ENCODE measurements around the gene DNAJC30. TPM values are rescaled to one million over a fixed set of nuclear protein-coding genes. Genes with fewer than 3 reads are reported as not detected.
A peak's percentile ranks its signal among the peaks of the same experiment; 100 is the strongest.

The DNAJC30 gene
- total RNA-seq, 1 experiment from 2014 or later: 2.5 TPM

DNA sequence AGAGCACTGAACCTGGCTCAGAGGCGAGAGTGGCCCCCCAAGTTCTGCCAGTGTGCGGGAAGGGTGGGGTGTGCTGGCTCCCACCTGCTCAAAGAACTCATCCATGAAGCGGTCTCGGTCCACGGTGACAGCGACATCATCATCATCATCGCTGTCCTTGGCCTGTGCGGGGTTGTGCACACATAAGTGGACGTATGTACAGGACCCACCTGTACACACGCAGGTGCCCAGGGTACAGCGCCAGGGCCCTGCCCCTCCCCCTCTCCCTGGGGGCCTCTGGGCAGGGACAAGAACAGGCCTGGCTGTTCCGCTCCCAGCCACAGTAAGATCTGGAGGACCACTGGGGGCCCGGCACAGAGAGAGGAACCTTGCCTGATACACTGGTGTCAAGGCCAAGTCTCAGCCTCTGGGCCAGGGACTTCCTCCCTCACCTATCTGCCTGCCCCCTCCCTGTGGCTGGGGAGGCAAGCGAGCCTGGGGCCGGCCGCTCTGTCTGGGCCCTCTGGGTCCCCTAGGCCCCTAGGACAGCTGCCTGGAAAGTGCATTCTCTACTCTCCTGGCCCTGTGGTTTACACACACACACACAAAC lies 25.8 kb upstream of the DNAJC30 start:
- DNase-seq (ENCODE audit: low spot score): no peak

DNA sequence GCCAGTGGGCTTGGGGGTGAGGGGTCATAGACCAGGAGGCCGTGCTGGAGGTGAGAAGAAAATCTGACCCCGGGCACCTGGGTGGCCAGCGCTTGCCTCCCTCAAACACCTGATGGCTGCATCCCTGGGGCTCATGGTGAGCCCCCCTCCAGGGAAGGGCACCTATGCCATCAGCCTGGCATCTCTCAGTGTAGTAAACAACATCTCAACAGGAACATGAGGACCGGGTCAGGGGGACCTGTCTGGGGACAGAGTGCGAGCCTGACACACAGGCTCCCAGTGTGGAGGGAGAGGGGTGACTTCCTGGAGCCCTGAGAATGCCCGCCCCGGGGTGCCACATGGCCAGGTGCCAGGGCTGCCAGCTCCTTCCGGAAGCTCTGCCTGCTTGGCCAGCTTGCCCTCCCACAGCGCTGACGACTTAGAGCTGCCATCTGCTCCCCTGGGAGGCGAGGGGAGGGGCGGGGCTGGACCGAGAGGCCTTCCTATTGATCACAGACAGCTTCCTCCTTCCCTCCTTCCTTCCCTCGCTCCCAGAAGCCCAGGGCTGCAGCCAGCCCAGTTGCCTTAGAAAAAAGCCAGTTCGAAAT lies 23.9 kb upstream of the DNAJC30 start:
- peak; percentile 100 for DNase-seq (ENCODE audit: low spot score)

DNA sequence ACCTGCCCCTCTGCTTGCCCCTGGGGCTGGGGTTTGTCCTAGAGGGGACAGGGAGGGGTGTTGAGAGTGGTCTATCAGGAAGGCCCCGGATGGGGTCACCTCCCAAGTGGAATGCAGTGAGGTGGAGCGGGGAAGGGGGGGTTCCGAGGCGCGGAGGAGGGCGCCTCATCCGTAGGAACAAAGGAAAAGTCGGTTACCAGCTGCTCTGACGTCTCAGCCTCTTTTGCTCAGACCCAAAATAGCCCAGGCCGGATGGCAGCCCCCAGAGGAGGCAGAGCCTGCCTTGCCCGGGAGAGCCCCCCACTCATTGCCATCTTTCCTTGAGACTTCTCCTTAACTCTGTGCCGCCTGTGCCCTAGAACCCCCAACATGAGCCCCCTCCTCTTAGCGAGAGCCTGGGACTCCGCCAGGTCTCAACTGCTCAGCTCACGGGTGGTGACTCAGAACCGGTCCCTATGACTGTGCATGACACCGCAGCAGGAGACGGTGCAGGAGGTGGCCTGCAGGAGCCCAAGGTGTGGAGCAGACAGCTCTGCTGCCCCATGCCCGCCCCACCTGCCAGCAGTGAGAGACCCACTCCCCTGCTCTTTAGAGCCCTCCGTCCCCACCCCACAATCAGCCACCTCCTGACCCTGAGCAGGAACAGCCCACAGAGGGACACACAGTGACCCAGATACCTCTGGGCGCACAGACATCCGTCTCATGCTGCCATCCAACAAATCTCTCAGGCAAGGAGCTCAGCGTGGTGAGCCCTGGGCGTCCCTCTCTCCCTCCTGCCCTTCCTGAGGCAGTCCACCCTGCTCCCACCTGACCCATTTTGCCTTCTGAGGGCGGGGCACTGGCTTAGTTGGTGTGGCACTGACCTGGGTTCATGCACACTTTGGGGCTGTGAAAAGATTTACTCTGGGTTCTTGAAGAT lies 23.1 kb upstream of the DNAJC30 start:
- peak; percentile 90 for DNase-seq (ENCODE audit: low spot score)

DNA sequence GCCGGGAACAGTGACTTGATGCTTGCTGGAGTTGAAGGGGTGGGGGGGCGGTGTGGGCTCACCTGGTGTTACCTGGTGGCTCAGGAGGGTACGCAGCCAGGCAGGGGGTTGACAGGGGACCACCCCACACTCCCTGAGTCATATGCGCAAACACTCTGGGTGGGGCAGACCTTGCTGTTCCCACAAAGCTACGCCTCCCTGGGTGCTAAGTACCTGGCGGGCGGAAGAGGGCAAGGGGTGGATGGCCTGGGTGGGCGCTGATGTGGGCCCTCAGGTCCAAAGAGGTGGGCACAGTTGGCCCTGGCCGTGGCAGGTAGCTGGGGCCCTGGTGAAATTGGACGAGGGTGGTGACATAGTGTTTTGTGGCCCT lies 22.3 kb upstream of the DNAJC30 start:
- peak; percentile 71 for DNase-seq (ENCODE audit: low spot score)

DNA sequence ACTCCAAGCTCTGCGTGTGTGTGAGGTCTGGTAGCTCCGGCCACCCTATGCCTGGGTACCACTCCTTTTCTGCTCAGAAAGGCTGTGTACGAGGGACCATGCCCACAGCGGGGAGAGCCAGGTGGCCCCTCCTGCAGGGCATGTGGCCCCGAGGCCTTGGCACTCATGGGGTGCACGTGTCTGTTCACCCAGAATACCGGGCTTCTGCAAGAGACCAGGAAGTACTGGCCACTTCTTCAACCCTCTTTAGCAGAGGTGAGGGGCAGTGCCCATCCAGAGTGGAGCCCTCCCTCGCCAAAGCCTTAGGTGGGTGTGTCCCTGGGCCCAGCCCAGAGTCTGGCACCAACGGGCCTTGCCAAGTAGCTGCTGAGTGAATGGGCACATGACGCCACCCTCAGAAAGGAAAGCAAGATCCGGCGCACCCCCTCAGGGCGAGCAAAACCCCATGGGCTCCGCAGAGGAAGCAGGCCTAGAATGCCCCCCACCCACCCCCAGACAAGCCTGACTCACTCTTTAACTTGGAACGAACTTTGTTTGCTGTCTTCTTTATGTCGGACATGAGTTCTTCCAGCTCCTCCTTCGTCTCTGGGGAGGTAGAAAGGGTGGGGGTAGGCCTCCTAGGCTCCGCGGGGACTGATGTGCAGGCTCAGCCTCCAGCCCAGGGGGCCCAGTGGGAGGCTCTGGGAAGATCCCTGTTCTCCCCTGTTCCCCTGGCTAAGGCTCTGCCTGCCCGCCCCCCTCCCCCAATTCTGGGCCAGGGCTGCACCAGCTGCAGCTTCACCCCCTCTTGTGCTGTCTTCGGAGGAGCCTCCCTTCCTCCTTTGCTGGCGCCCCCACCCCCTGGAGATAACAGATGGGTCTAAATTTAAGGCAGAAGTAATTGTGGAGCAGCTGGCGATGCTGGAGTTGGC lies 21.6 kb upstream of the DNAJC30 start:
- DNase-seq (ENCODE audit: low spot score): peak; percentile 98

DNA sequence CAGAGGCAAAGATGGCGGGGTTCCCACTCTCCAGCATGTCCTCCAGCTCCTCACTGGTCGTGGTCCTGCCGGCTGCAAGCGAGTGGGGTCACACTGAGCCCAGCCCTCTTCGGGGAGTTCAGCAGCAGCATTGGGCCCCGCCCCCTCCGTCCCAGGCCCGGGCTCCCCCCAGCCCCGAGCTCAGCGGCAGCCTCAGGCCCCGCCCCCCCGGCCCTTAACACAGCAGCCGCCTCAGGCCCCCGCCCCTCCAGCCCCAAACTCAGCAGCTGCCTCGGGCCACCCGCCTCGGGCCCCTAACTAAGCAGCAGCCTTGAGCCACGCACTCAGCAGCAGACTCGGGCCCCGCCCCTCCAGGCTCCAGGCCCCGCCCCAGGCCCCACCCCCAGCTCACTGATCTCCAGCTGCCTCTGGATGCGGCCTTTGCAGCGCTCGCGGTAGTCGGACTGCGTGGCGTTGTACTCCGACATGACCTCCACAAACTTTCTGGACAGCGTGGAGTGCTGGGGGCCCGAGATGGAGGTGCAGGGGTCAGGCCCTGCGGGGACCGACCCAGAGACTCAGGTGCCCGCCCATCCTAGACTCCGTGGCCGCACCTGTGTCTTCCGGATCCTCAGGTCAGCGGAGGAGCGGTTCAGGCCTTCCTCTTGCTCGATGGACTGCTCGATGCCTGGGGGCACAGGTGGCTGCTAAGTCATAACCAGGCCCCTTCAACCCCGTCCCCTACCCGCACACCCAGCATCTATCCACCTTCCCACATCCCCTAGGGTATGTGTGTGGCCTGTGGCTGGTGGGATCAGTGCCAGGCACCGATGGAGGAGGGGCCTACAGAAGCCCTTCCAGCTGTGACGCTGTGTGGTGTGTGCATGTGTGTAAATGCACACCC lies 20.7 kb upstream of the DNAJC30 start:
- DNase-seq (ENCODE audit: low spot score): no peak

DNA sequence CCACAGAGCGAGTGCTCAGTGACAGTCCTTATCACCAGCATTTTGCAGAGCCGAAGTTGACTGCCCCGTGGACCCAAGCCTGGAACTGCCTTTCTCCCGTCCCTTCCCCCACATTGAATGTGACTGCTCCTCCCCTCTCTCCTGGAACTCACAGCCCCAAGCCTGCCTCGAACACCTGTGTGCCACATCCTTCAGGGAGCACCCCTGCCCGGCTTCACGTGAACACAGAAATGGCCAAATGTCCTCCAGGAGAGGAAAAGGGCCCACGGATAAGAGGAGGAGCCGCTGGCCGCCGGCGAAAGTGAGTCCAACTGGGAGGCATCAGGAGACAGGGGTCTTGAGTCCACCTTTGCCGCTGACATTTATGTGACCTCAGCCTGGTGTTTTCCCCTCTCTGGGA lies 20.0 kb upstream of the DNAJC30 start:
- no peak for DNase-seq (ENCODE audit: low spot score)

DNA sequence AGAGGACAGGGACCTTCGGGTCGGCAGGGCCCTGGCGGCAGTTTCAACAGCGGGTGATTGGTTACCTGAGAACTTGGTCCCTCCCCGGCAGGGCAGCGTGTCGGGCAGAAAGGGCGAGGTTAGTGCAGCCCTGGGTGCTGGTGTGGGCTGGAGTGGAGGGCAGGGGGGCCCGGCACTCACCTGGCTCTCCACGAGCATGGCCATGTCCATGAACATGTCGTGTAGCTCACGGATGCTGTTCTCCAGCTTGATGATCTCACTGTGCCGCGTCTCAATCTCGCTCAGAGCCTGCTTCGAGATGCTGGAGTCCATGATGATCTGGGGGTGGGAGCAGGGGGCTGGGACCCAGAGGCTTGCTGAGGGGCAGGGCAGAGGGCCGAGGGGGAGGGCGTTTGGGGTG lies 19.4 kb upstream of the DNAJC30 start:
- no peak for DNase-seq (ENCODE audit: low spot score)

DNA sequence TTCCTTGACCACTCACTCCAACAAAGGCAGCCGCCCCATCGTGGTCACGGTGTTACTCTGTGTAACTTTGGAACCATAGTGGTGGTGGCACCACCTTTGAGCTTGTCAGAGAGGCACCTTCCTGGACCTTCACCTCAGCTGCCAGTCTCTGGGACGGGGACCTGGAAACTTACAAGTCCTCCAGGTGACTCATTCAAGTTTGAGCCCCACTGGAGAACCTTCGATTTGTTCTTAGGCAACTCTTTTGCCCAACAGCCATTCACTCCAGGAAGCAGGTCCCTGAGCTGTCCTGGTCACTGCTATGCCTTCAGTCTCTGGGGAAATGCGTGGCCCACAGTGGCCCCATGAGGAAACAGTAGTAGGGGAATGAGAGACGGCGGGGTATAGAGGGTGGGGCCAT lies 19.0 kb upstream of the DNAJC30 start:
- no peak for DNase-seq (ENCODE audit: low spot score)

DNA sequence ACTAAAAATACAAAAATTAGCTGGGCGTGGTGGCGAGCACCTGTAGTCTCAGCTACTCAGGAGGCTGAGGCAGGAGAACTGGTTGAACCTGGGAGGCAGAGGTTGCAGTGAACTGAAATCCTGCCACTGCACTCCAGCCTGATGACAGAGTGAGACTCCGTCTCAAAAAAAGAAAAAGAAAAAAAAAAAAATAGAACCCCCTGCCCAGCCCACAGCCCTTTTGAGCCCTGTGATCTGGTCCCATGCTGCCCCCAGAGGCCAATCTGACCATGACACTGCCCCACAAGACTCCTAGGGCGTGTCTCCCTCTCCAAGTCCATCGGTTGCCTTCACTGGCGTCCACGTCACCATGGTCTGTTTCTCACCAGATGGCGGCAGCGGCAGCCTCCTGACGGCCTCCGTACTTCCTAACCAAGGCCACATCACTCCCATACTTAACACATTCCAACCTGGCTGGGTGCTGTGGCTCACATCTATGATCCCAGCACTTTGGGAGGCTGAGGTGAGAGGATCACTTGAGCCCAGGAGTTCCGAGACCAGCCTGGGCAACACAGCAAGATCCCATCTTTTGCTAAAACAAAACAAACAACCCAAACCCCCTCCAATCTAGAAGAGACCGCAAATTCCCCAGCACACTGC lies 18.2 kb upstream of the DNAJC30 start:
- DNase-seq (ENCODE audit: low spot score): peak; percentile 77

DNA sequence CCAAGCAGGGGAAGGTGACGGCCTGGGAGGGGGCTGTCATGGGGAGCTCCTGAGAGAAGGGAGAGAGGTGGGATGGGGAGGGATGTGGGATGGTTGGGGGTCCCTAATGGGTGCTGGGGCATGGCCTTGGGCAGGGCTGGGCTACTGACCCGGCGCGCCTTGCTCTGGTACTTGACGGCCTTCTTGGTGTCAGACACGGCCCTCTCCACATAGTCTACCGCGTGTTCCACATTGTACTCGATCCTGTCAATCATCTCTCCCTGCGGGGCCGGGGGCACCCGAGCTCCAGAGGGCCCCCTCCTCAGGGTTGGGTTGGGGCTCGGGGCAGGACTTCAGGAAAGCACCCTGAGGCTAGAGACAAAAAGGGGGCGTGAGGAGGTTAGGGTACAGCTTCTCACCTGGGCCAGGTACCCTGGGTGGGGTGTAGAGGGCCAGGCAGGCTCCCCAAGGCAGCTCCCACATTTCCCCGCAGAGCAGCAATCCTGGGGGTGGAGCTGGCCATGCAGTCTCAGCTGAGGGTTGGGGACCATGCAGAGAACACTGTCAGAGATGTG lies 17.4 kb upstream of the DNAJC30 start:
- no peak for DNase-seq (ENCODE audit: low spot score)

DNA sequence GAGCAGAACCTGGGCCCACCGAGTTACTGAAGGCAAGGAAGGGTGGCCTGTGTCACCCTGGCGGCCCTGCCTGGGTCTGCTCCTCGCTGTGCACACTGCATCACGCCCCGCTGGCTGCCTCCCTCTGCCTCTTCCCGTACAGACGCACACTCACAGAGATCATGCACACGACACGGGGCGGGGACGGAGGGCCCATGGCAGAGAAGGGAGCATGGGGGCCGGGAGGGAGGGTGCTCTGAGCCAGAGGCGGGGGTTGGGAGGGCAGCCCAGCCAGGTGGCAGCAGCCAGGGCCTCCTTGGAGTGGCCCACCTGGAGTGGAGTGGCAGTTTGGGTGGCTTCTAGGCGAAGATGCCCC lies 16.8 kb upstream of the DNAJC30 start:
- DNase-seq (ENCODE audit: low spot score): no peak

DNA sequence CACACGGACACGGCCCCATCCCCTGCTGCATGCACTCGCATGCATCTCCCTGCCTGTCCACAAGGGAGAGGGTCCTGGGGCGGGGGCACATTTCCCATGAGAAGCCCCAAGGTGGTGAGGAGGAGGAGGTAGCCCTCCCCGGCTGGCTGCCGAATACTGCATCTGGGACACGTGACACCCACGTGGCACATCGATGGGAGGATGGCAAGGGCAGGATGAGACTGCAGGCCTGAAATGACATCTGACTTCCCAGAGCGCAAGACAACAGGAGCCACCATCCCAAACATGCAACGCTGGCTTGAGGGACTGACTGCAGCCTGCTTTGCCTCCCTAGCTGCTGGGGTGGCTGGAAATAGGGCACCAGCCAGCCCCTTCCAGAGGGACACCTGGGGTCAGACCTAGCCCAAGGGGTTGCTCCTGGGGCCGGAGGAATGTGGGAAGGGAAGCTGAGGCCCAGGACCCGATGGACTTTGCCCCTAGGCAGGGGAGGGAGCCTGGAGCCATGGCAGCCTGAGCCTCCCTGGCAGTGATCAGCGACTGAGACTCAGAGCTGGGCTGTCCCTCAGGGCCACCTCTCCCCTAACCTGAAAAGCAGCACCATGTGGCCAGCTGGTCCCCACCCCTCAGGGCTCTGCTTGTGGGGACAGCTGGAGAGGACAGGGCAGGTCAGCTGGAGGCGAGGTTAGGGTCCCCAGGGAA lies 16.3 kb upstream of the DNAJC30 start:
- no peak for DNase-seq (ENCODE audit: low spot score)

DNA sequence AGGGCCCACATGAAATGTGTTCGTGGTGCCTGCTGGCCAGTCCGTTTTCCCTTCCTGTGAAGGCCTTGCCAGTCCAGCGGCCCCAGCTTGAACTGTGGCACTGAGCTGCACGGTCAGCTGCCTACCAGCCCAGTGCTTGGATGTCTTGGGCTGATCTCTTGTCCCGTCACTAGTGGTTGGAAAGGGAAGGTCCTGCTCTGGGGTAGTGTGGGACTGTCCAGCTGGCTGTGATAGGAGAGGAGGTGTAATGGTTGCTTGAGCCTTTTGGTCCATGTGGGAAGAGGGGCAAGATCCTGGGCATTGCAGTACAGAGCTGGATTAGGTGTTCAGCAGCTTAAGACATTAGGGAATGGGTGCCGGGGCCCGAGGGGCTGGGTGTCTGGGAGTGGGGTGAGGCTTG lies 15.2 kb upstream of the DNAJC30 start:
- no peak for DNase-seq (ENCODE audit: low spot score)

DNA sequence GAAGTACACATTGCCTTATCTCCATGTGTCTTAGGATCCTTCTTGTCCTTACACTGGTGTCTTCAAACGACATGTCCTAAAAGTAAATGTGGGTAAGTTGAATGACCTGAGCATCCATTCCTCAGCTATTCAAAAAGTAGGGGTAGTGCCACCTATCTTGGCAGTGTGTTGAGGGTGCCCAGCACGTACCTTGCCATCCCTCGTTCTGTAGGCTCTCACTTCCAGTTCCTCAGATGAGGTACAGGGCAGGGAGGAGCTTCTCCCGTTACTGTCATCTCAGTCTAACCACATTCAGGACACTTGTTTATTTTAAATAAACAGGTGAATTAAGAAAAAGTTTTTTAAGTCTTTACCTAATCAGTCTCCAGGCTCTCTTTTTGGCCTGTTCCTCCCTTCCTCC lies 13.1 kb upstream of the DNAJC30 start:
- DNase-seq (ENCODE audit: low spot score): no peak

DNA sequence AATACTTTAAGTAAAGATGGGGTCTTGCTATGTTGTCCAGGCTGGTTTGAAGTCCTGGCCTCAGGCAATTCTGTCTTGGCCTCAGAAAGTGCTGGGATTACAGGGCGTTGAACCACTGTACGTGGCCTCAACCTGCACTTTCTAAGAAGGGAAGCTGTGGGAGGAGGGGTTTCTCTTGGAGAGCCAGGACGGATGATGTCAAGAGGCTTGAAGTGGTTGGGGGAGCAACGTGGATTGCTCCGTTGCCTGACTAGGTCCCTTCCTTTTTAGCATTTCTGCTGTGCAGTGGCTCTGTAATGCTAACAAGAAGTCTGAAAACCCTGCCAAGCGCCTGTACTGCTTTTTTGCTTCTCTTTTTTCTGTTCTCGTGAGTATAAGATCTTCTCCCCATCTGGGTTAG lies 7.4 kb upstream of the DNAJC30 start:
- DNase-seq (ENCODE audit: low spot score): no peak

DNA sequence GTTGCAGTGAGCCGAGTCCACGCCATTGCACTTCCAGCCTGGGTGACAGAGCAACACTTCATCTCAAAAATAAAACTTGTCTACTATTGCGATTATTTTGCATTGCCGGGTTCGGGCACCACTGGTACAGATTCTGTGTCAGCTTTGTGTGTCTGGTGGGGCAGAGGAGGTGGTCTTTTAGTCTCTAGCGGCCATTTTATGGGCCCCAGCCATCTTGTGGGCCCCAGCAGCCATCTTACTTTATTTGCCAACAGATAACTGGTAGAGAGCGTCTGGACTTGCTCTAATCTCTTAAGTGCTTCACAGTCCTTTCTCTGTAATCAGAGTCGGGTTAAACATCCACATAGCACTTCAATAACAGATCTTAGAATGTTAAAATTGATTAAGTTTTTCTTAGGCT lies 5.0 kb upstream of the DNAJC30 start:
- DNase-seq (ENCODE audit: low spot score): no peak

DNA sequence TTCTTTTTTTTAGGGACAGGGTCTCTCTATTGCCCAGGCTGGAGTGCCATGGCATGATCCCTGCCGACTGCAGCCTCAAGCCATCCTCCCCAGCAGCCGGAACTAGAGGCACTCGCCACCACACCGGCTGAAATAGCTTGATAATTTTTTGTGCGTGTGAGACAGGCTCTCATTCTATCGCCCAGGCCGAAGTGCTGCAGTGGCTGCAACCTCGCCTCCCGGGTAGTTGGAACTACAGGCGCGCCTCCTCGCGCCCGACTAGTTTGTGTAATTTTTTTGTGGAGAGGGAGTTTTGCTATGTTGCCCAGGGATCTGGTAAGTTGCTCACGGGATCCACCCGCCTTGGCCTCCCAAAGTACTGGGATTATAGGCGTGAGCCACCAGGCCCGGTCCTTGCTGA lies 2.1 kb upstream of the DNAJC30 start:
- no peak for DNase-seq (ENCODE audit: low spot score)

DNA sequence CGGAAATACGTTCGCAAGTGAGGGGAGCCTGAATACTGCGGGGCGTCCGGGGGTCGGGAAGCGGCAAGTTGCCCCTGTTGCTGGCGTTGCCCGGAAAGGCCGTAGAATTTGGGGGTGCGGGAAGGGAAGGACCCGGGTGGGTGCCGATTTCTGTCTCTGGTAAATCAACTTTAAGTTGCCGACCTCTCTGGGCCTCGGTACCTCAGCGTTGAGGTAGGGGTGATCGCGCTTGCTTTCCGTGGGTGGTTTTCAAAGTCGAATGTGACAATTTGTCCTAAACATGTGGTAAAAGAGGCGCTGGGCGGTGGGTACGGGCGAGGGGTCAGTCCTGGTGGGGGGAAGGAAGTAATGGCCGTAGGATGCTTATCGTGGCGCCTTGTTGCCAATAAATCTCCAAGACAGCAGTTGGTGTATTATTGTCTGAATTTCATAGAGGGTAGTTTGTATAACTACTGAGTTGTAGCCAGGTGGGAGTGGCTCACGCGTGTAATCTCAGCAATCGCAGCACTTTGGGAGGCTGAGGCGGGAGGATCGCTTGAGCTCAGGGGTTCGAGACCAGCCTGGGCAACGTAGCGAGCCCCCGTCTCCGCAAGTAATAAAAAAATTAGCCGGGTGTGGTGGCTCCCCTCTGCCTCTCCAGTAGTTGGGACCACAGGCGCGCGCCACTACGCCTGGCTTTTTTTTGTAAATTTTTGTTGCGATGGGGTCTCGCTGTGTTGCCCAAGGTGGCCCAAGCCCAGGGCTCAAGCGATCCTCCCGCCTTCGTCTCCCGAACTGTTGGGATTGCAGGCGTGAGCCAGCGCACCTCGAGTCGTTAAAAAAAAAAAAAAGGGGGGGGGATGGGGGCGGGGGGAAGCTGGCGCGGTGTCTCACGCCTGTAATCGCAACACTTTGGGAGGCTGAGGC lies 788 bp upstream of the DNAJC30 start:
- no peak for DNase-seq (ENCODE audit: low spot score)

Measured in A172 (cell line).